Measurements from ENCODE around the gene TTLL5.

GRCh38 chr14:75725481-75725880 lies 64.4 kb downstream of the TTLL5 start:
- TF ChIP-seq, protein P1, sequence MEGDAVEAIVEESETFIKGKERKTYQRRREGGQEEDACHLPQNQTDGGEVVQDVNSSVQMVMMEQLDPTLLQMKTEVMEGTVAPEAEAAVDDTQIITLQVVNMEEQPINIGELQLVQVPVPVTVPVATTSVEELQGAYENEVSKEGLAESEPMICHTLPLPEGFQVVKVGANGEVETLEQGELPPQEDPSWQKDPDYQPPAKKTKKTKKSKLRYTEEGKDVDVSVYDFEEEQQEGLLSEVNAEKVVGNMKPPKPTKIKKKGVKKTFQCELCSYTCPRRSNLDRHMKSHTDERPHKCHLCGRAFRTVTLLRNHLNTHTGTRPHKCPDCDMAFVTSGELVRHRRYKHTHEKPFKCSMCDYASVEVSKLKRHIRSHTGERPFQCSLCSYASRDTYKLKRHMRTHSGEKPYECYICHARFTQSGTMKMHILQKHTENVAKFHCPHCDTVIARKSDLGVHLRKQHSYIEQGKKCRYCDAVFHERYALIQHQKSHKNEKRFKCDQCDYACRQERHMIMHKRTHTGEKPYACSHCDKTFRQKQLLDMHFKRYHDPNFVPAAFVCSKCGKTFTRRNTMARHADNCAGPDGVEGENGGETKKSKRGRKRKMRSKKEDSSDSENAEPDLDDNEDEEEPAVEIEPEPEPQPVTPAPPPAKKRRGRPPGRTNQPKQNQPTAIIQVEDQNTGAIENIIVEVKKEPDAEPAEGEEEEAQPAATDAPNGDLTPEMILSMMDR (IDR thresholded peaks at IDR 0.05), result no peak
- TF ChIP-seq POLR2A (IDR thresholded peaks at IDR 0.05), result no peak
